Activated T-cell treated with anti-CD3 and anti-CD28 coated beads, Interleukin-2, amount 50 U/mL, for 24 hours (primary cell): ENCODE results near the gene MAD1L1.

Experiments used
- DNase-seq: peaks from one replicate; pipeline ENCODE4 v3.0.0-alpha.2; 2020
- H3K27ac Mint-ChIP-seq: 2 replicates; pipeline ENCODE4 v1.8.0; 2020; ENCODE audit warnings: mild to moderate bottlenecking, mixed read lengths
- H3K27me3 Mint-ChIP-seq: 2 replicates; pipeline ENCODE4 v1.8.0; 2020; ENCODE audit warnings: mixed read lengths
- H3K36me3 Mint-ChIP-seq: 2 replicates; pipeline ENCODE4 v1.8.0; 2020; ENCODE audit warnings: low read depth, mixed read lengths
- H3K4me1 Mint-ChIP-seq: 2 replicates; pipeline ENCODE4 v1.8.0; 2020; ENCODE audit warnings: low read depth, mixed read lengths
- H3K4me3 Mint-ChIP-seq: 2 replicates; pipeline ENCODE4 v1.8.0; 2020; ENCODE audit warnings: mild to moderate bottlenecking, moderate library complexity, mixed read lengths
- H3K9me3 Mint-ChIP-seq: 2 replicates; pipeline ENCODE4 v1.8.0; 2020; ENCODE audit warnings: mixed read lengths

MAD1L1 gene

DNA sequence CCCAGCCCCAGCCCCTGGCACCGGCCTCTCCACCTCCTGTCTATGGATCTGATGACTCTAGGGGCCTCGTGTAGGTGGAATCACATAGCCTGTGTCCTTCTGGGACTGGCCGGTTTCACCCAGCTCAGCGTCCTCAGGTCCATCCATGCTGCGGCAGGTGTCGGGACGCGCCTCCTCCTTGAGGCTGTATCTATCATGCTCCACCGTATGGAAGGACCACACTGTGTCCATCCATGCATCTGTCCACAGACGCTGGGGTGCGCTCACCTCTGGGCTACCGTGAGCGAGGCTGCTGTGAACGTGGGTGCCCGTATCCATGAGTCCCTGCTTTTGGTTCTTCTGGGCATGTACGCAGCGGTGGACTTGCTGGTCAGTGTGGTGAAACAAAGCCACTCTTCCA lies 281.1 kb downstream of the MAD1L1 start:
- Mint-ChIP-seq H3K36me3 (peaks cover 7% of the 10 kb centered on the region), H3K9me3 (no peaks in the 10 kb centered on the region), H3K4me3 (no peak overlapping the region), H3K27me3 (no peaks in the 10 kb centered on the region), H3K4me1 (peaks cover 13% of the 10 kb centered on the region), H3K27ac (peak overlapping the region; percentile 3)
- no peak for DNase-seq

DNA sequence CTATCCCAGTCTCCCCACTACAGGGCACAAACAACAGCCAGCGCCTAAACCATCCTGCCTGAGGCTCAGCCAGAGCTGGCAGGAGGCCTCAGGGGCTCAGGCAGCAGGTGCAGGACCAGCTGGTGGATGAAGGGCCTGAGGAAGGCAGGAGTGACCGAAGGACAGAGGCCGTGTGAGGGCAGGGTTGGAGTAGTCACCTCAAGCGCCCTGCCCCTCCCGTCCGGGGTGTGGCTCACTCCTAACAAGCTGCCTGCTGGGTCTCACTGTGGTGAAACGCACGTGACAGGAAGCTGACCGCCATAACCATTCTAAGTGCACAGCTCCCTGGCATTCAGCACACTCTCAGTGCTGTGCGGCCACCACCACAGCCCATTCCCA lies 281.6 kb downstream of the MAD1L1 start:
- no peak for DNase-seq
- no peaks in the 10 kb centered on the region for H3K27me3 Mint-ChIP-seq
- H3K4me3 Mint-ChIP-seq = no peak overlapping the region
- H3K27ac Mint-ChIP-seq = peak overlapping the region; percentile 3
- H3K4me1 Mint-ChIP-seq = peaks cover 13% of the 10 kb centered on the region
- peaks cover 2% of the 10 kb centered on the region for H3K36me3 Mint-ChIP-seq
- no peaks in the 10 kb centered on the region for H3K9me3 Mint-ChIP-seq

- H3K27ac Mint-ChIP-seq = no peak overlapping the region
- H3K27me3 Mint-ChIP-seq = no peaks in the 10 kb centered on the region
- no peak for DNase-seq
- H3K4me3 Mint-ChIP-seq = no peak overlapping the region
- H3K36me3 Mint-ChIP-seq = peaks cover under 1% of the 10 kb centered on the region
- H3K4me1 Mint-ChIP-seq = peaks cover 13% of the 10 kb centered on the region
- no peaks in the 10 kb centered on the region for H3K9me3 Mint-ChIP-seq
Measured at GRCh38 chr7:1950452-1951158, 282.1 kb downstream of the MAD1L1 start.

GRCh38 chr7:1950066-1950451 lies 282.7 kb downstream of the MAD1L1 start:
- H3K27ac Mint-ChIP-seq = no peak overlapping the region
- no peak for DNase-seq
- no peak overlapping the region for H3K4me3 Mint-ChIP-seq
- no peaks in the 10 kb centered on the region for H3K27me3 Mint-ChIP-seq
- no peaks in the 10 kb centered on the region for H3K9me3 Mint-ChIP-seq
- no peaks in the 10 kb centered on the region for H3K36me3 Mint-ChIP-seq
- peaks cover 13% of the 10 kb centered on the region for H3K4me1 Mint-ChIP-seq

- Mint-ChIP-seq H3K4me3 (no peak overlapping the region), H3K9me3 (no peaks in the 10 kb centered on the region), H3K4me1 (peaks cover 13% of the 10 kb centered on the region), H3K27me3 (no peaks in the 10 kb centered on the region), H3K36me3 (no peaks in the 10 kb centered on the region), H3K27ac (no peak overlapping the region)
- DNase-seq = no peak
Measured at GRCh38 chr7:1949681-1950055, 283.1 kb downstream of the MAD1L1 start.

DNA sequence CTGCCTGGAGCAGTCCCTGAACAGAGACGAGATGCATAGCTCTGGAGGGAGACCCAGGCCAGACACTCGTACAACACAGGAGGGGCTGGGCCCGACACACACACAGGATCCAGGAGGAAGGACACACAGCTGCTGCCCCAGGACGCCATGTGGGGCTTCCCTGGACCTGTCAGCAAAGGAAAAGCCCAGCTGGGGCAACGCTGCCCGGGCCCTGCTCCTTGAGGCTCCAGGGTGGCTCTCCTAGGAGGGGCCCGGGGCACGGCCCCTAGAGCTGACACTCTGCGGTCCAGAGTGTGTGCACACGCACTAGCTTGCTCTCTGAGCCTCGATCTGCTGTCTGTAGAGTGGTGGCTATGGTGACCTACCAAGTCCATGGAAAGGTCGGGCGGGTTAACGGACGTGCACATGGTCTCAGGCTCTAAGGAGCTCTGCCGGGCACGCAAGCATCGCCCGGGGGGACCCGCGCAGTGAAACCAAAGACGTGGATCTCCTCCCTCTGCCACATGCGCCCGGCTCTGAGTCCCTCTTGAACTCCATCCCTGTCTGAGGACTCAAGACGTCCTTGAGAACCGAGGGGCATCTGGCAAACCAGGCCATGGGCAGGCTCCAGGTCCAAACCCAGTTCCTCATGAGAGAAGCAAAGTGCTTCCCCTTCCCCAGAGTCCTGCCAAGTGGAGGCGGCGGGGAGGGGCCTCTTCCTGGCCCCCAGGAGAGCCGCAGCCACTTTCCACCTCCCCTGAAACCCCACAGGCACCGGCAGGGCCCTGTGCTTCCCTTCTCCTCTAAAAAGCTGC lies 283.7 kb downstream of the MAD1L1 start:
- no peaks in the 10 kb centered on the region for H3K9me3 Mint-ChIP-seq
- H3K27ac Mint-ChIP-seq = no peak overlapping the region
- no peak overlapping the region for H3K4me3 Mint-ChIP-seq
- no peak for DNase-seq
- no peaks in the 10 kb centered on the region for H3K36me3 Mint-ChIP-seq
- H3K4me1 Mint-ChIP-seq = peaks cover 16% of the 10 kb centered on the region
- no peaks in the 10 kb centered on the region for H3K27me3 Mint-ChIP-seq

DNA sequence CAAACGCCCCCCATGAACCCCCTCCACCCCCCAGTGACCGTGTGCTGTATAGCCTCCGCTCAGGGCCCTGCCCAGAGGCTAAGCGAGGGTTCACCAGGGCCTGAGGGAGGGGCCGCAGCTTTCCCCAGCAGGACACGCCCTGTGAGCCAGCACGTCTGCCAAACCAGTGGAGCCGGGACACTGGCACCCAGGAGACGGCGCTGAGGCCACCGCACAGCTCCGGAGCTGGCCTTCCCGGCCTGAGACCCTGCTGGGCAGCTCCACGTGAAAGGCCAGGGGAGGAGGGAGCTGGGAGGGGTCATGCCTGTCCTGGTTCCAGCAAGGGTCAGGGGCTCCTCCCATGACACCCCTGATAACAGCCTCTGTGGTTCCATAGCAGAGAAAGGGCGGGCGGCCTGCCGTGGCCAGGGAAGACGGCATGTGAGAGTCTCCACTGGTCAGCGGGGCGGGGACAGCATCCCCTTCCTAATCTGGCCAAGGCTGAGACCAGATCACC lies 284.4 kb downstream of the MAD1L1 start:
- Mint-ChIP-seq H3K36me3 (no peaks in the 10 kb centered on the region), H3K4me1 (peaks cover 24% of the 10 kb centered on the region), H3K27ac (no peak overlapping the region), H3K9me3 (no peaks in the 10 kb centered on the region), H3K4me3 (no peak overlapping the region), H3K27me3 (no peaks in the 10 kb centered on the region)
- no peak for DNase-seq

GRCh38 chr7:1947586-1948217 lies 285.0 kb downstream of the MAD1L1 start:
- H3K27me3 Mint-ChIP-seq = no peaks in the 10 kb centered on the region
- H3K4me1 Mint-ChIP-seq = peaks cover 30% of the 10 kb centered on the region
- no peaks in the 10 kb centered on the region for H3K36me3 Mint-ChIP-seq
- DNase-seq = no peak
- no peak overlapping the region for H3K4me3 Mint-ChIP-seq
- no peaks in the 10 kb centered on the region for H3K9me3 Mint-ChIP-seq
- H3K27ac Mint-ChIP-seq = no peak overlapping the region

DNA sequence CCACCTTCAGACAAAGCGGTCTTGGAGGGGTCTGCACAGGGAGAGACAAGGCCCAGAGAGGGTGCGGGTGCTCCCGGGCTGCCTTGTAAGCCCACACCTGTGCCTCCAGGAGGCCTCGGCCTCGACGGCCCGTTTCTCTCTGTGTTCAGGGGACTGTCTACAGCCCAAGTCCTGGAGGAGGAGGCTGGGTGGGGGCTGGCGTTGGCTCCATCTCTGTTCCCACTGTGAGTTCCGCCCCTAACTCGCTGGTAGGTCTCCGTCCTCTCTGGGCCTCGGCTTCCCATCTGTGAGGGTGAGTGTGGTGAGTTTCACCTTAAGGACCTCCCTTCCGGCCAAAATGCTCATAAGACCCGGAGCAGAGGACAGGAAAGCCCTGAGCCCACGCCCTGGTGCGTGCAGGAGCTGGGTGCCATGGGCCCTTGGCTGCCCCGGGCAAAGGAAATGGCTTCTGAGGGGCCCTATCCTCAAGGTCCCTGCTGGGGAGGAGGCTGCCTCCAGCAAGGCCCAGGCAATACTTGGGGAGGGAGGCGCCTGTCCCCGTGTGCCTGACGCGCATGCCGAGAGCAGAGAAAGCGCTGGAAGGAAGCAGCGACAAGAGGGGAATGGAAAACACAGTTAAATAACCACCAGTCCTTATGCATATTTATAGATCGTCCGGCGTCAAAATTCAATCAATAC lies 285.8 kb downstream of the MAD1L1 start:
- H3K27me3 Mint-ChIP-seq = no peaks in the 10 kb centered on the region
- DNase-seq = no peak
- no peaks in the 10 kb centered on the region for H3K9me3 Mint-ChIP-seq
- H3K4me1 Mint-ChIP-seq = peaks cover 37% of the 10 kb centered on the region
- H3K4me3 Mint-ChIP-seq = no peak overlapping the region
- no peaks in the 10 kb centered on the region for H3K36me3 Mint-ChIP-seq
- no peak overlapping the region for H3K27ac Mint-ChIP-seq

DNA sequence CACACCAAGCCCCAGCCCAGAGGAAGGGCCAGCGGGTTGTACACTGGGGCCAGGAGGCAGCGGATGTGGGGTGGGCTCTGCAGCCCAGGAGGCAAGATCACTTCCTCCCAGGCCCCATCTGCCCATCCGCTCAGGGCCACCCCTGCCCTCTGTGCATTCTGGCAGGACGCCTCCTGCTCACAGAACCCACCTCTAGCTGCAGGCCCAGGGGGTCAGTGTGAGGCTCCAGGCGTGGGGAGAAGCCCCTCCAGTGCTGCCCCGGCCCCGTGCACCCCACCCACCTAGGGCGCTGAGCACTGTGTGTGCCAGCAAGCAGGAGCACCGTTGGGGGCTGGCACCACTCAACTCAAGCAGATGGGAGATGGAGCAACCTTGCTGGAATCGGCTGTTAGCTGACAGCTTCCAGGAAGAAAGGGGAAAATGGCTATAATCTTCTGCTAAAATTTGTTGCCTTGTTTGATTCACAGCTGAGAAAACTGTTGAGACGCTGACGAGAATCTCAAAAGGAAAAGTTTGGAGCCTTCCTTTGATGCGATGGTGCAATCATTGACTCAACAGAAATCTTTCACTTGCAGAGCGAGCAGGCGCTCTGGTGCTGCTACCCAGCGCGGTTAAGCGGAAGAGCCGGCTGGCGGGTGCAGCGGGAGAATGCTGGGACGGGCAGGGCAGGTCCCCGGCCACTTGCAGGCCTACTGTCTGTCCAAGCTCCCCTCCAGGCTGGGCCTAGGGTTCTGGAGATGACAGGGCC lies 286.5 kb downstream of the MAD1L1 start:
- no peaks in the 10 kb centered on the region for H3K9me3 Mint-ChIP-seq
- no peaks in the 10 kb centered on the region for H3K36me3 Mint-ChIP-seq
- no peaks in the 10 kb centered on the region for H3K27me3 Mint-ChIP-seq
- H3K4me3 Mint-ChIP-seq = no peak overlapping the region
- no peak for DNase-seq
- H3K27ac Mint-ChIP-seq = no peak overlapping the region
- H3K4me1 Mint-ChIP-seq = peaks cover 36% of the 10 kb centered on the region

GRCh38 chr7:1945558-1945957 lies 287.2 kb downstream of the MAD1L1 start:
- H3K27me3 Mint-ChIP-seq = no peaks in the 10 kb centered on the region
- H3K27ac Mint-ChIP-seq = no peak overlapping the region
- no peak overlapping the region for H3K4me3 Mint-ChIP-seq
- no peaks in the 10 kb centered on the region for H3K36me3 Mint-ChIP-seq
- peaks cover 40% of the 10 kb centered on the region for H3K4me1 Mint-ChIP-seq
- DNase-seq = no peak
- no peaks in the 10 kb centered on the region for H3K9me3 Mint-ChIP-seq

DNA sequence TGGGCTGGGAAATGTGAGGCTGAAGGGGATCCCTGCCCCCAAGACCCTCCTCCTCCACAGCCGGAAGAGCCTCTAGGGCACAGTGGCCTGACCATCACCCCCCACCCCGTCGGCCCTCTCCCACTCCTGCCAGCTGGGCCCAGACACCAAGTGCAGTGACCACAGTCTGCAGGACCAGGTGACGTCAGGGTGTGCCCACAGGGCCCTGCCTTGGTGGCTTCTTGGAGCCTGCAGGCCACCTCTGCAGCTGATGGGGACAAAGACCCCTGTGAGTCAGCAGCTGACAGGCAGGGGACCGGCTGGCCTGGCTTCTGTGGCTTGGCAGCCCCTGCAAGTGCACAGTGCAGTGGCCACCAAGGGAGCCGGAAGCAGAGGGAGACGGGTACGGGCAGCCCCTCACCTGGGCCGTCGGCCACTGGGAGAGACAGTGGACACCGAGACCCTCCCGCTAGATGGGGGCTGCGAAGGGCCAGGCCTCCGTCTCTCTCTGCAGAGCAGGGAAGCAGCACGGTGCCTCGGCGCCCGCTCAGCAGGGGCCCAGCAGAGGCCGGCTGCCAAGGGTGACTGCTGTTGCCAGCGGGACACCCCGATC lies 288.0 kb downstream of the MAD1L1 start:
- Mint-ChIP-seq H3K27ac (no peak overlapping the region), H3K27me3 (no peaks in the 10 kb centered on the region), H3K4me3 (no peak overlapping the region), H3K4me1 (peaks cover 46% of the 10 kb centered on the region), H3K9me3 (no peaks in the 10 kb centered on the region), H3K36me3 (no peaks in the 10 kb centered on the region)
- no peak for DNase-seq

- H3K36me3 Mint-ChIP-seq = no peaks in the 10 kb centered on the region
- H3K27ac Mint-ChIP-seq = no peak overlapping the region
- no peak overlapping the region for H3K4me3 Mint-ChIP-seq
- H3K4me1 Mint-ChIP-seq = peaks cover 52% of the 10 kb centered on the region
- no peaks in the 10 kb centered on the region for H3K9me3 Mint-ChIP-seq
- no peaks in the 10 kb centered on the region for H3K27me3 Mint-ChIP-seq
- DNase-seq = no peak
Measured at GRCh38 chr7:1943933-1944618, 288.7 kb downstream of the MAD1L1 start.
